Left lobe of liver (tissue), 2 donors: ENCODE results near the gene CFD. TPM values are rescaled to one million over a fixed set of nuclear protein-coding genes. Genes with fewer than 3 reads are reported as not detected.
A peak's percentile ranks its signal among the peaks of the same experiment; 100 is the strongest.
"Not testable (repeated sequence)": the region's sequence is repeated elsewhere in the genome, so short reads cannot be mapped to it uniquely, and the experiment has no call there.

Experiments
- ATAC-seq: fragments of 200-7000 bp; cut with Tn5 transposase; one replicate; pipeline ENCODE4 v1.9.1; 2020; ENCODE audit warnings: mild to moderate bottlenecking, moderate library complexity
- DNase-seq: peaks from one replicate; pipeline ENCODE4 v3.0.0-alpha.2; 2020; ENCODE audit warnings: low spot score
- total RNA-seq: library from RNA; stranded (reverse); gene quantifications from one replicate; pipeline ENCODE4 v1.2.1, GENCODE V29; 2021
- donor health status: DM: no; HTN: no; CAD: no; lungs with moderate emphysema.
- donor health status: DM: no; HTN: yes; CAD: no.

CFD gene
- total RNA-seq, 1 donor from 2014 or later, result 6.1 TPM

- DNase-seq (no peak), ATAC-seq (no peak)
These were observed 10.0 kb downstream of the CFD start for GRCh38 chr19:869245-870177.

GRCh38 chr19:870314-870713 lies 10.8 kb downstream of the CFD start:
- DNase-seq (no peak), ATAC-seq (no peak)

- ATAC-seq (no peak), DNase-seq (no peak)
These were observed 11.5 kb downstream of the CFD start for GRCh38 chr19:870963-871401.

- no peak for DNase-seq
- ATAC-seq, result no peak
These were observed 12.2 kb downstream of the CFD start for GRCh38 chr19:871446-872265.

GRCh38 chr19:872266-872951 lies 12.9 kb downstream of the CFD start:
- ATAC-seq (peak; percentile 9), DNase-seq (no peak)

GRCh38 chr19:873084-873483 lies 13.6 kb downstream of the CFD start:
- ATAC-seq, result no peak
- DNase-seq, result no peak

- DNase-seq (no peak), ATAC-seq (no peak)
These were observed 14.1 kb downstream of the CFD start for GRCh38 chr19:873561-874041.

- DNase-seq (no peak), ATAC-seq (peak; percentile 17)
These were observed 15.9 kb downstream of the CFD start for GRCh38 chr19:875265-875879.

GRCh38 chr19:876089-876488 lies 16.6 kb downstream of the CFD start:
- DNase-seq, result no peak
- no peak for ATAC-seq

GRCh38 chr19:876780-877314 lies 17.4 kb downstream of the CFD start:
- DNase-seq (no peak), ATAC-seq (no peak)

- ATAC-seq, DNase-seq: not testable (repeated sequence)
These were observed 18.7 kb downstream of the CFD start for GRCh38 chr19:877992-878660.

- not testable (repeated sequence) for ATAC-seq, DNase-seq
These were observed 19.5 kb downstream of the CFD start for GRCh38 chr19:878751-879561.

GRCh38 chr19:879711-880438 lies 20.4 kb downstream of the CFD start:
- no peak for DNase-seq

GRCh38 chr19:881385-882071 lies 22.1 kb downstream of the CFD start:
- DNase-seq (no peak), ATAC-seq (no peak)

More at GRCh38 chr19:879711-880438, 20.4 kb downstream of the CFD start:
- peak; percentile 8 for ATAC-seq

- ATAC-seq (no peak), DNase-seq (no peak)
These were observed 23.5 kb downstream of the CFD start for GRCh38 chr19:882871-883497.

GRCh38 chr19:883661-884211 lies 24.3 kb downstream of the CFD start:
- DNase-seq (no peak), ATAC-seq (peak; percentile 25)
